Measurements from ENCODE around the gene STOM.

DNA sequence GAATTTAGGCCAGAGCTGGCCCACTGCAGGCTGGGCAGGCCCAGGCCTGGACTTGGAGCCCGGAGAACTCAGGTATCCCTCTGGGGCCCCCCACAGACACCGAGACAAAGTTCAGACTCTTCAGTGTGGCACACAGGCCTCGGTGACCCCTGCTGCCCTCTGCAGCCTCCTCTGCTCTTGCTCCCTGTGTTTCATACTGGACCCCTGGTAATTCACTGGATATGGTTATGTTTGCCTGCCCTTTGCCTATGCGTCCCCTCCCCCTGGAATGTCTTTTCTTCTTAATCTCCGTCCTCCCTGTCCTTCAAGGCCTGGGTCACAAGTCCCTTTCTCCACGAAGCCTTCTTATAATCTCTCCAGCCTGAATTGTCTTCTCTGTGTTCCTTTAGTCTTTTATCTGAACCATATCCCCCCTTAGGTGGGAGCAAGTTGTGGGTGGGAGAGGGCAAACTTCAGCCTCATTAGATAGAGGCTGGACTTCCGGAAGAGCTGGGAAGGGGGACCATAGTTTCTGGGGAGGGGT is 72.0 kb downstream of the STOM start:
- TF ChIP-seq, protein P1, sequence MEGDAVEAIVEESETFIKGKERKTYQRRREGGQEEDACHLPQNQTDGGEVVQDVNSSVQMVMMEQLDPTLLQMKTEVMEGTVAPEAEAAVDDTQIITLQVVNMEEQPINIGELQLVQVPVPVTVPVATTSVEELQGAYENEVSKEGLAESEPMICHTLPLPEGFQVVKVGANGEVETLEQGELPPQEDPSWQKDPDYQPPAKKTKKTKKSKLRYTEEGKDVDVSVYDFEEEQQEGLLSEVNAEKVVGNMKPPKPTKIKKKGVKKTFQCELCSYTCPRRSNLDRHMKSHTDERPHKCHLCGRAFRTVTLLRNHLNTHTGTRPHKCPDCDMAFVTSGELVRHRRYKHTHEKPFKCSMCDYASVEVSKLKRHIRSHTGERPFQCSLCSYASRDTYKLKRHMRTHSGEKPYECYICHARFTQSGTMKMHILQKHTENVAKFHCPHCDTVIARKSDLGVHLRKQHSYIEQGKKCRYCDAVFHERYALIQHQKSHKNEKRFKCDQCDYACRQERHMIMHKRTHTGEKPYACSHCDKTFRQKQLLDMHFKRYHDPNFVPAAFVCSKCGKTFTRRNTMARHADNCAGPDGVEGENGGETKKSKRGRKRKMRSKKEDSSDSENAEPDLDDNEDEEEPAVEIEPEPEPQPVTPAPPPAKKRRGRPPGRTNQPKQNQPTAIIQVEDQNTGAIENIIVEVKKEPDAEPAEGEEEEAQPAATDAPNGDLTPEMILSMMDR (IDR thresholded peaks at IDR 0.05 in 2 of 3, conservative IDR thresholded peaks at IDR 0.05 in 1 of 3; ENCODE audit: borderline replicate concordance in 1 of 3, insufficient read depth in 1 of 3, low read depth in 2 of 3, low read length in 2 of 3), result no peak
- TF ChIP-seq ZNF274 (IDR thresholded peaks at IDR 0.05; ENCODE audit: low read depth, low read length), result no peak
- no peak for TF ChIP-seq POLR2A (IDR thresholded peaks at IDR 0.05; ENCODE audit: borderline replicate concordance, extremely low read depth, insufficient read depth, insufficient read length)
- TF ChIP-seq, protein P2, sequence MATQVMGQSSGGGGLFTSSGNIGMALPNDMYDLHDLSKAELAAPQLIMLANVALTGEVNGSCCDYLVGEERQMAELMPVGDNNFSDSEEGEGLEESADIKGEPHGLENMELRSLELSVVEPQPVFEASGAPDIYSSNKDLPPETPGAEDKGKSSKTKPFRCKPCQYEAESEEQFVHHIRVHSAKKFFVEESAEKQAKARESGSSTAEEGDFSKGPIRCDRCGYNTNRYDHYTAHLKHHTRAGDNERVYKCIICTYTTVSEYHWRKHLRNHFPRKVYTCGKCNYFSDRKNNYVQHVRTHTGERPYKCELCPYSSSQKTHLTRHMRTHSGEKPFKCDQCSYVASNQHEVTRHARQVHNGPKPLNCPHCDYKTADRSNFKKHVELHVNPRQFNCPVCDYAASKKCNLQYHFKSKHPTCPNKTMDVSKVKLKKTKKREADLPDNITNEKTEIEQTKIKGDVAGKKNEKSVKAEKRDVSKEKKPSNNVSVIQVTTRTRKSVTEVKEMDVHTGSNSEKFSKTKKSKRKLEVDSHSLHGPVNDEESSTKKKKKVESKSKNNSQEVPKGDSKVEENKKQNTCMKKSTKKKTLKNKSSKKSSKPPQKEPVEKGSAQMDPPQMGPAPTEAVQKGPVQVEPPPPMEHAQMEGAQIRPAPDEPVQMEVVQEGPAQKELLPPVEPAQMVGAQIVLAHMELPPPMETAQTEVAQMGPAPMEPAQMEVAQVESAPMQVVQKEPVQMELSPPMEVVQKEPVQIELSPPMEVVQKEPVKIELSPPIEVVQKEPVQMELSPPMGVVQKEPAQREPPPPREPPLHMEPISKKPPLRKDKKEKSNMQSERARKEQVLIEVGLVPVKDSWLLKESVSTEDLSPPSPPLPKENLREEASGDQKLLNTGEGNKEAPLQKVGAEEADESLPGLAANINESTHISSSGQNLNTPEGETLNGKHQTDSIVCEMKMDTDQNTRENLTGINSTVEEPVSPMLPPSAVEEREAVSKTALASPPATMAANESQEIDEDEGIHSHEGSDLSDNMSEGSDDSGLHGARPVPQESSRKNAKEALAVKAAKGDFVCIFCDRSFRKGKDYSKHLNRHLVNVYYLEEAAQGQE (IDR thresholded peaks at IDR 0.05; ENCODE audit: low read depth), result no peak
- TF ChIP-seq, protein P3, sequence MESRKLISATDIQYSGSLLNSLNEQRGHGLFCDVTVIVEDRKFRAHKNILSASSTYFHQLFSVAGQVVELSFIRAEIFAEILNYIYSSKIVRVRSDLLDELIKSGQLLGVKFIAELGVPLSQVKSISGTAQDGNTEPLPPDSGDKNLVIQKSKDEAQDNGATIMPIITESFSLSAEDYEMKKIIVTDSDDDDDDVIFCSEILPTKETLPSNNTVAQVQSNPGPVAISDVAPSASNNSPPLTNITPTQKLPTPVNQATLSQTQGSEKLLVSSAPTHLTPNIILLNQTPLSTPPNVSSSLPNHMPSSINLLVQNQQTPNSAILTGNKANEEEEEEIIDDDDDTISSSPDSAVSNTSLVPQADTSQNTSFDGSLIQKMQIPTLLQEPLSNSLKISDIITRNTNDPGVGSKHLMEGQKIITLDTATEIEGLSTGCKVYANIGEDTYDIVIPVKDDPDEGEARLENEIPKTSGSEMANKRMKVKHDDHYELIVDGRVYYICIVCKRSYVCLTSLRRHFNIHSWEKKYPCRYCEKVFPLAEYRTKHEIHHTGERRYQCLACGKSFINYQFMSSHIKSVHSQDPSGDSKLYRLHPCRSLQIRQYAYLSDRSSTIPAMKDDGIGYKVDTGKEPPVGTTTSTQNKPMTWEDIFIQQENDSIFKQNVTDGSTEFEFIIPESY (IDR thresholded peaks at IDR 0.05; ENCODE audit: extremely low read depth, insufficient replicate concordance, low read length), result no peak
- TF ChIP-seq EZH2 (IDR thresholded peaks at IDR 0.05), result no peak
- no peak for TF ChIP-seq ELF1 (IDR thresholded peaks at IDR 0.05; ENCODE audit: borderline replicate concordance, low read depth)
- TF ChIP-seq RAD21 (IDR thresholded peaks at IDR 0.05; ENCODE audit: low read depth), result no peak
- no peak for TF ChIP-seq SRF (IDR thresholded peaks at IDR 0.05; ENCODE audit: low read depth)
- TF ChIP-seq, protein P4, sequence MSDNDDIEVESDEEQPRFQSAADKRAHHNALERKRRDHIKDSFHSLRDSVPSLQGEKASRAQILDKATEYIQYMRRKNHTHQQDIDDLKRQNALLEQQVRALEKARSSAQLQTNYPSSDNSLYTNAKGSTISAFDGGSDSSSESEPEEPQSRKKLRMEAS (IDR thresholded peaks at IDR 0.05), result no peak
- TF ChIP-seq EZH2phosphoT487 (IDR thresholded peaks at IDR 0.05; ENCODE audit: borderline replicate concordance), result no peak

All from HCT116 (cell line).